Stimulated activated CD4-positive, alpha-beta T cell treated with anti-CD3 and anti-CD28 coated beads, Interleukin-2, amount 100 ng/mL, for 48 hours (primary cell): ENCODE results near the gene MMP11.
A peak's percentile ranks its signal among the peaks of the same experiment; 100 is the strongest.

Experiments used
- DNase-seq, 2 donors: peaks; one replicate each; pipeline ENCODE4 v3.0.0-alpha.2; 2020

Gene MMP11

DNA sequence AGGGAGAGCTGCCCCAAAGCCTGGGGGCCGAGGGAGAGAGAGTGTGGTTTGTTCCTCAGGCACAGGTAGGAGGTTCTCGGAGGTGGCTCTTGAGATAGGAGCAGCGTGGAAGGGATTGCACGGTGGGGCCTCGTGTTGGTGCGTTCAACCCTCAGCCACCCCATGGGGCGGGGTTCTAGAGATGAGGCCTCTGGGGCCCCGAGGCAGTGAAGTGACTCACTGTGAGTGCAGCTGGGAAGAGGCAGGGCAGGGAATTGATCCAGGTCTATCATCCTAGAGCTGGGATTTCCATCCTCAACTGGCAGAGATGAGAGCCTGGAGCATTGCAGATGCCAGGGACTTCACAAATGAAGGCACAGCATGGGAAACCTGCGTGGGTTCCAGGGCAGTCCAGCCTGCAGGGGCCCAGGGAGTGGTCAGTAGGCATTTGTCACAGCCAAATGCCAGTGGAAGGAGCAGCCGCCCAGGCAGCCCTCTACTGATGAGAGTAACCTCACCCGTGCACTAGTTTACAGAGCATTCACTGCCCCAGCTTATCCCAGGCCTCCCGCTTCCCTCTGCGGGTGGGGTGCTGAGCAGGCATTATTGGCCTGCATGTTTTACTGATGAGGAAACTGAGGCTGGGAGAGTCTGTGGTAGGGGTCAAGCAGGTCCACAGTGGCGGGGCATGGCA is 9.0 kb downstream of the MMP11 start:
- DNase-seq = no peak

DNA sequence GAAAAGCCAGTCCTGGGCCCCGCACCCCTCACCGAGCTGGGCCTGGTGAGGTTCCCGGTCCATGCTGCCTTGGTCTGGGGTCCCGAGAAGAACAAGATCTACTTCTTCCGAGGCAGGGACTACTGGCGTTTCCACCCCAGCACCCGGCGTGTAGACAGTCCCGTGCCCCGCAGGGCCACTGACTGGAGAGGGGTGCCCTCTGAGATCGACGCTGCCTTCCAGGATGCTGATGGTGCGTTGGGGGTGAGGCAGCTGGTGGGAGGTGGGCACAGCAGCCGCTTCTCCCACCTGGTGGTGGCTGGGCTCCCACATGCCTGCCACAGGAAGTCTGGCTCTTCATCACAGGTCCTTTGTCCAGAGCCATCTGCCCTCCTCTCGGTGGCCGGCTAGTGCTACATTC is 9.6 kb downstream of the MMP11 start:
- DNase-seq = no peak

DNA sequence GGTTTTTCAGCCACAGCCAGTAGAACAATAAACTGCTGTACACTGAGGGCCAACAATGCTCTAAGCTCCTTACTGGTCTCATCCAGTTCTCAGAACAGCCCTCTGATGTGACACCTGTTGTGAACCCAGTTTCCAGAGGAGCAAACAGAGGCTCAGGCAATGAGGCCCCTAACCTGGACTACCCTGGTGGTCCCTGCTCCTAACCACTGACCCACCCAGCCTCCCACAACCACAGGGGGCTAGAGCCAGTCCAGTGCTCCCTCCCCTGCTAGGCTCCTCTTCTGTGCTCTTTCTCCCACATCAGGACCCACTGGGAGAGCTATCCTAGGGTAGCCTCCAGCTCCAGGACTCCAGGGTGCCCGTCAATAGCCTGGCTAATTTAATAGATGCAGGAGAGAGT is 10.1 kb downstream of the MMP11 start:
- DNase-seq = no peak

DNA sequence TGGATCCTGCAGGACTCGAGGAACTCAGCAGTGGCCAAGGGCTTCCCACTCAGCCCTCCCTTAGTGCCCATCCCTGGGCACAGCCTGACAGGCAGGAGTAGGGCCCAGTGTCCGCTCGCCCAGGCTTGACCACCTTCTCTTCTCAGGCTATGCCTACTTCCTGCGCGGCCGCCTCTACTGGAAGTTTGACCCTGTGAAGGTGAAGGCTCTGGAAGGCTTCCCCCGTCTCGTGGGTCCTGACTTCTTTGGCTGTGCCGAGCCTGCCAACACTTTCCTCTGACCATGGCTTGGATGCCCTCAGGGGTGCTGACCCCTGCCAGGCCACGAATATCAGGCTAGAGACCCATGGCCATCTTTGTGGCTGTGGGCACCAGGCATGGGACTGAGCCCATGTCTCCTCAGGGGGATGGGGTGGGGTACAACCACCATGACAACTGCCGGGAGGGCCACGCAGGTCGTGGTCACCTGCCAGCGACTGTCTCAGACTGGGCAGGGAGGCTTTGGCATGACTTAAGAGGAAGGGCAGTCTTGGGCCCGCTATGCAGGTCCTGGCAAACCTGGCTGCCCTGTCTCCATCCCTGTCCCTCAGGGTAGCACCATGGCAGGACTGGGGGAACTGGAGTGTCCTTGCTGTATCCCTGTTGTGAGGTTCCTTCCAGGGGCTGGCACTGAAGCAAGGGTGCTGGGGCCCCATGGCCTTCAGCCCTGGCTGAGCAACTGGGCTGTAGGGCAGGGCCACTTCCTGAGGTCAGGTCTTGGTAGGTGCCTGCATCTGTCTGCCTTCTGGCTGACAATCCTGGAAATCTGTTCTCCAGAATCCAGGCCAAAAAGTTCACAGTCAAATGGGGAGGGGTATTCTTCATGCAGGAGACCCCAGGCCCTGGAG is 10.9 kb downstream of the MMP11 start:
- DNase-seq = no peak

DNA sequence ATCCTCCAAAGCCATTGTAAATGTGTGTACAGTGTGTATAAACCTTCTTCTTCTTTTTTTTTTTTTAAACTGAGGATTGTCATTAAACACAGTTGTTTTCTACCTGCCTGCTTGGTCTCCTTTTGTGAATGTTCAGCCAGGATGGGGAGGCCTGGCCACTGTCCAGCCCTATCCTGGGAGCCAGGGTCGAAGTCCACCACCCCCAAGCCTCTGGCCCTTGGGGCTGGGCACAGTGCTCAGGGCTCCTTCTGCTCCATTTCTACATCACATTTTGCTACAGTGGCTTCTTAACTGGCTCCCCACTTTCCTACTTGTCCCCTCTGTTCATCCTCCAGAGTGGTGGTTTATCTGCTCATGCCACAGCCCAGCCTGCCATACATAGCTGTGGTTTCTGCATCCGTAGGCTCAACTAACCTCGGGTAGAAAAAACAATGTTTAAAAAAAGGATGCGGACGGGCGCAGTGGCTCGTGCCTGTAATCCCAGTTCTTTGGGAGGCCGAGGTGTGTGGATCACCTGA is 11.6 kb downstream of the MMP11 start:
- DNase-seq = no peak

DNA sequence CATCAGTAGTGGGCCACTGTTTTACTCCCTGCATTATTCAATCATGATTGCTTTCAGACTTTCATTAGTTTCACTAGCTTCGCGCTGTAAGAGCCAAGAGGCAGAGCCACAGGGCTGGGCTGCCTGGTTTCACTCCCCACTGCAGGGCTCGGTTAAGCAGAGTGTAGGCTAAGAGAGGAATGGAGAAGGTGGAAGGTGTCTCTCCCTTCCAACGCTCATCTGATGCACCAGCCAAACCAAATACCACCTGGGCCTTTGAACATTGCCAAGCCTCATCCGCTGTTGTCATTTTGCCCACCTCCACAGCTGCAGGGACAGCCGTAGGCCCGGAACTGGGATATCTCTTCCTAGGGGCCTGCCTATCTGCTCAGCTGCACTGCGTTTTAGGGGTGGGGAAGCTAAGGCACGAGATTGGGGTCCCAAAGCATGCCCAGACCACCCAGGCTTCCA is 13.6 kb downstream of the MMP11 start:
- no peak for DNase-seq

DNA sequence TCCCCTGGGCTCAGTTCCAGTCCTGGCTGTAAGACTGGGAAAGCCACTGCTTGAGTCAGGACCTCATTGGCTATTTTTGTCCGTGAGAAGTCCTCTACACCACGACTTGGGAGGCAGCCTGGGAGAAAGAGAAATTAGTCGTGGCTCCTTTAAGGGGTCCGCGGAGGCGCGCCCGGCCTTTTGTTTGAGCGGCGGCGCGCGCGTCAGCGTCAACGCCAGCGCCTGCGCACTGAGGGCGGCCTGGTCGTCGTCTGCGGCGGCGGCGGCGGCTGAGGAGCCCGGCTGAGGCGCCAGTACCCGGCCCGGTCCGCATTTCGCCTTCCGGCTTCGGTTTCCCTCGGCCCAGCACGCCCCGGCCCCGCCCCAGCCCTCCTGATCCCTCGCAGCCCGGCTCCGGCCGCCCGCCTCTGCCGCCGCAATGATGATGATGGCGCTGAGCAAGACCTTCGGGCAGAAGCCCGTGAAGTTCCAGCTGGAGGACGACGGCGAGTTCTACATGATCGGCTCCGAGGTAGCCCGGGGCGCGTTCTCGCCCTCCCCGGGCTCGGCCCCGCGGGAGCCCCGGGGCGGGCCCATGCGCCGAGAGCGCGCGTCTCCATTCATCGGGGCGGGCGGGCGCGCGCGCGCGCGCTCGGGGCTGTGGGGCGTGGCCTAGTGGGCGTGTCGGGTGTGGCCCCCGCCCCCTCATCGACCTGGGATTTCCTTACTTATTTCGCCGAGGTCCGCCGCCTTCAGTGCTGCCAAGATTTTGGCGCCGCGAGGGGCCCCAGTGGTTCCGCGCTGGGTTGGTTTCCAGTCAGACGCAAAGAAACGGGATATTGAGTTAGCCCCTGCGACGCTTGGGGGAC is 14.3 kb downstream of the MMP11 start, which contains the start of gene SMARCB1:
Gene SMARCB1, plus strand, starts transcription at position 215 of the 848 bp plus-strand sequence. Its CDS starts 204 bp downstream, at position 419.
- peak; percentile 91 to 92 for DNase-seq

DNA sequence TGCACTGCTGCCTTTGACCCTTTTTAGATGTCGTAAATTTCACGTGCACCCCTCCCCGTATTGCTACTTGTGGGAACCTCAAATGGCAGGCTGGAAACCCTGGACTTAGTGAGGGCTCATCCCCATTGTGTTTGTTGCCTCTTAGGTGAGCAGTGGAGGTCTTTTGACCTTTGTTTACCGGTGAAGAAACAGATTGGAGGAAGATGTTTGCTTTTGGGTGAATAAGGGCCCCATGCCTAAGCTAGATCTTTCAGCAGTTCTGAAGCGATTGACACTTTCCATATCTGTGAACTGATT is 14.9 kb downstream of the MMP11 start:
- DNase-seq = no peak

DNA sequence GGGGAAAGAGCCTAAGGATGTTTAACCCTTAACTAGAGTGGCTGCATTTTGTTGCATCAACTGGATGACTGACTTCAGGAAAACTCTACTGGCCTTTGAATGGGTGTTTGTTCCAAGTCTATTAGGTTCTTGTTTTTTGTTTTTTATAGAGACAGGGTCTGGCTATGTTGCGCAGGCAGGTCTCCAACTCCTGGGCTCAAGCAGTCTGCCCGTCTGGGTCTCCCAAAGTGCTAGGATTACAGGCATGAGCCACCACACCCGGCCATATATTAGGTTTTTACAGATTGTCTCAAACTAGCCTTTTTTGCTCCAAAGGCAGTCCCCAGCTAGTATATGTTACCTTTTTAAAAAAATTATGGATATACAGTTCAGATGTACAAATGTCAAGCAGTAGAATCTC is 15.3 kb downstream of the MMP11 start:
- no peak for DNase-seq

DNA sequence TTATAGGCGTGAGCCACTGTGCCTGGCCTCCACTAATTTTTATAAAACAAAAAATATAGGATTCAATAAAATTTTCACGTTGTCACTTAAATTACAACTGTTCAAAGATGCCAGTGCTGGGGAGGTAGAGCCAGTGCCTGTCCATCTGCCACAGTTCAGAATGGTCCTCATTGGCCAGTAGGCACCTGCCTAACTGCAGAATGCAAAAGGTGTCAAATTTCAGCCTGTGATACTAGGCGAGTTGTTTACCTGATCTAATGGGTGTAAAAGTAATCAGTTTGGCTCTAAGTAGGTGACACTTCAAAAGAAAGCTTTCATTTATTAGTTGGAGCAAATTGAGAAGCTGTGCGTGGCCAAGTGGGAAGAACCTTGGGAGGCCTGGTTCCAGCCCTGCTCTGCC is 16.5 kb downstream of the MMP11 start:
- no peak for DNase-seq

DNA sequence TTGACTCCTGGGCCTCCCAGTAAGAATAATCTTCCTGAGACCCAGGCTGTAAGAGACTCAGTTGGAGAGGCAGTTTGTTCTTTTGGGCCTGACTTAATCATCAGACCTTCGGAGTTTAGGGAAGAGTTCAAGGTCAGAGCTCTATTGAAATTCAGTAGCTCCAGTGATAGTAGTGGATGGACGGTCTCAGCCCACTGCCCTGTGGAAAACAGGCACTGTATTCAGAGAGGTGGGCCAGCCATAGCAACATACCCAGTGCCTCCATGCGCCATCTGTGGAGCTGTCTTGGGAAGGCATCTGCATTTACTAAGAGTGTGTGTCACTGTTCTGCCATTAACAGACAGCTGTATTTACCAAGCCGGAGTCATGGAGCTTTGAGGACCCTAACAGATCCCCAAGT is 17.0 kb downstream of the MMP11 start:
- DNase-seq = no peak

DNA sequence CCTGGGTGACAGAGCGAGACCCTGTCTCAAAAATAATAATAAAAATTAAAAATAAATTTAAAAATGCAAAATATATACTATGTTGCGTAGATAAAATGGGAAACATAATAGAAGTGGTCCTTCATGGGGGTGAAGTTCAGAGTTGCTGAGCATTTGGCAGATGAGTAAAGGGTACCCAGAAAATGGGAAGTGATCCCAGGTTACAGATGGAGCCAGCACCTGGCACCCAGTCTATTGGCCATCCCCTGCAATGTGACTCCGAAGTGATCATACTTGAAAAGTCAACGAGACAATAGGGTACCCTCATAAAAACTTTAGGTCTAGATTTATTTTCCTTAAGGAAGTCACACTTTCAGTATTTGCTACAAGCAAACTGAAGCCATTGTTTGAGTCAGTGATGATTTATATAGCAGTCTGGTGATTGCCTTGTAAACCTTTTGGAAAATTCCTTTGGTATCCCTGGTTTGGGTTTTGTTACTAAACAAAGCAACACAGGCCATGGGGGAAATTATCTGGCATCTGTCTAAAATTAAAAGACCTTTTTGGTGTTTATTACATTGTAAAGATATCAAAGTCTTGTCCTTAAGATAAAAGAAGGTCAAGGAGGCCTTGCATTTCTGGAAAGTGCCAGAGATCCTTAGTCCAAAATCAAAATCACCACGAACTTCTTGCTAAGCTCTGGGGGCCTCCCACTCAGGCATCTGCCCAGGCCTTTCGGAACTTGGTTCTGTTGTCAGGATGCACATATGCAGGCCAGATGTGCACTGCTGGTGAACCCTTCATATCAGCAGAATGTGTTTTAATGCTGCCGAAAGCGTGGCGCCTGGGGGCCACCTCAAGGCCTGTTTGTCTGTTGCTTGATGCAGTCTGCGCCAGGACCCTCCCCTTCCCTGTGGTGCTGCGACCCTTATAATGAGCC is 18.4 kb downstream of the MMP11 start:
- DNase-seq = no peak

DNA sequence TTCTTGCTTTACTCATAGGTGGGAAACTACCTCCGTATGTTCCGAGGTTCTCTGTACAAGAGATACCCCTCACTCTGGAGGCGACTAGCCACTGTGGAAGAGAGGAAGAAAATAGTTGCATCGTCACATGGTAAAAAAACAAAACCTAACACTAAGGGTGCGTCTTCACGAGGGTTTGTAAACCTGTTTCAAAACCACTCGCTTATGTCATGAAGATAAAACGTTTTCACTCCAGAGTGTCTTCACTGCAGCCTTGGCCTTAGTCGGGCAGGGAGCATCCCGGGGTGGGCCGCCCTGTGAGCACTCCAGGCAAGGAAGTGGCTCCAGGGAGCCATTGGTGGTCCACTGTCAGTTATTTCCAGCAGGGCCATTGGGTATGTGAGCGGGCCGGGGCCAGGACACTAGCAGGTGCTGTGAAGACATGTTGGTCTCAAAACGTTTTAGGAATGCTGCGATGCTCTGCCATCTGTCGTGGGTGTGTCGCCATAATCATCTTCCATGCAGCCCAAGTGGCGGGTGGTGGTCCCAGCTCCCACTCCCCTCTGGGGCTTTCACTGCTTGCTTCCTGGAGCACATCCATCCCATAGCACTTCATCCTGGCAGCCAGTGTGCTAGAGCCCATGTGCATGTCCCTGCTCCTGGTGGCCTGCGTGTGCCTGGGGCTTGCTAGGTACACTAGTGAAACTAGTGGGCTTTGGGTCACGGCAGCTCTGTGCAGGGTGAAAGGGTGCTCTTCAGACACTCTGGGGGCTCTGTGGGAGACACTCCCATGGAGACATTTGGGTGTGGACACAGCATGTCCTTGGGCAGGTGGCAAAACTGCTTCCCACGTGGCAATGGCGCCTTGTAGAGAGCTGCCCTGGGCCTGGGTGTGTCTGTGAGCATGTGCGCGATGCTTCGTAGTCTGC is 19.3 kb downstream of the MMP11 start:
- no peak for DNase-seq

DNA sequence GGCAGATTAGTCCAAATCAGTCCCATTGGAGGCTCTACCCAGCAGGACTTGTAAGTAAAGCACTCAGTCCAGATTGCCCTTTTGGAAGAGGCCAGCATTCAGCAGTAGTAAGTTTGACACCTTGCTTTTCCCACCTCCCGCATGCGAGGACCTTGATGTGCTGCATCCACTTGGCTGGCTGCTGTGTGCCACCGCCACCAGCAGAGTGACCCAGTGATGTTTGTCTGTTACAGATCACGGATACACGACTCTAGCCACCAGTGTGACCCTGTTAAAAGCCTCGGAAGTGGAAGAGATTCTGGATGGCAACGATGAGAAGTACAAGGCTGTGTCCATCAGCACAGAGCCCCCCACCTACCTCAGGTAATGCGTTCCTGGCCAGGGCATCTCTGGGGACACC is 20.7 kb downstream of the MMP11 start:
- no peak for DNase-seq

DNA sequence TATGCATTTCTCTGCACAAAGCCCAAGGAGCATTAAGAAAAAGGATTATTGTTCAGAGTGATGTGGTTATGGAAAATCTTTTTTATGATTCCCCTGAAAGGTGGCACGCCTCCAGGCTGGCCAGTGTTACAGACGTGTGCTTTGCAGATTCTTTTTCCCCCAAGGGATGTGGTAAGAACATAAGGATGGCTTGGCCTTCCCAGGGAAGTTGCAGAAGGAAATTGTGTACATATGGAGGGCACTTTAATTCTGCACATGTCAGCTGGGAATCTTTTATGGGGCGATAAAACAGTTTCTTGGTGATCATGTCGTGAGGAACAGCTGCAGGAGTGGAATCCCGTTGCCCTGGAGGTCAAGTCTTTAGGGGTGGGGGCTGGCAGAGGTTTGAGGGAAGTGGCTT is 23.8 kb downstream of the MMP11 start:
- DNase-seq = no peak

DNA sequence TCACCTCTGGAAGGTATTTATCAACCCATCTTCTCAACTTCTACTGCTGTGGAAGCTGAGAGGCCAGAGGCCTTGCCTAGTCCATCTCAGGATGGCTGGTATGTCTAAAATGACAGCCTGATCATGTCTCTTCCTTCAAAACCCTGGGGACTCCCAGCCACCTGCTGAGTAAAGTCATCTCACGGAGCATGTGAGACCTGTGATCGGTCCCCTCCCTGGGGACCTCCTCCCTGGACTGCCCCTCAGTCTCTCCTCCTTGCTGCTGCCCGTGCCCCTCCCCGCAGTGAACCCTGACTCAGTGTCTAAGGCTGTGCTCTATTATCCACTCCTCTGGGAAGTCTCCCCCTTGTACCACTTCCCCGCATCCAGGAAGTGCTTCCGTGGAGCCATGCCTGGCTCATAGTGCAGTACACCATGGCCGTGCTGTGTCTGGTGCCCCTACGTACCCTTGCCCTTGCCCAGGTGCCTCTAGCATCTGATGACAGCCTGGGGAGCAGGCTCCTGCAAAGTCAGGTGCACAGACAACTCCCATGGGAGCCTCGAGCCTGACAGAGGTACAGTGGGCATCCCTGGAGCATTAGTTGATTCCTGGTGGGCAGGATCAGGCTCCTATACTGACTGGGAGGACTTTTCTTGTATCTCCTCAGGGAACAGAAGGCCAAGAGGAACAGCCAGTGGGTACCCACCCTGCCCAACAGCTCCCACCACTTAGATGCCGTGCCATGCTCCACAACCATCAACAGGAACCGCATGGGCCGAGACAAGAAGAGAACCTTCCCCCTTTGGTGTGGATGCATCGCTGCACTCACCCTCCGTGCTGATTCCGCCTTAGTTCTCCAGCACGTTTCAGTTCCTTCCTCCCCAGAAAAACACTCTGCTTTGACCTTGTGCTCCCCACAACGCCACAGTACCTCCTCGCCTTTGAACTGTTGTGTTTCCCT is 27.9 kb downstream of the MMP11 start:
- DNase-seq = no peak

DNA sequence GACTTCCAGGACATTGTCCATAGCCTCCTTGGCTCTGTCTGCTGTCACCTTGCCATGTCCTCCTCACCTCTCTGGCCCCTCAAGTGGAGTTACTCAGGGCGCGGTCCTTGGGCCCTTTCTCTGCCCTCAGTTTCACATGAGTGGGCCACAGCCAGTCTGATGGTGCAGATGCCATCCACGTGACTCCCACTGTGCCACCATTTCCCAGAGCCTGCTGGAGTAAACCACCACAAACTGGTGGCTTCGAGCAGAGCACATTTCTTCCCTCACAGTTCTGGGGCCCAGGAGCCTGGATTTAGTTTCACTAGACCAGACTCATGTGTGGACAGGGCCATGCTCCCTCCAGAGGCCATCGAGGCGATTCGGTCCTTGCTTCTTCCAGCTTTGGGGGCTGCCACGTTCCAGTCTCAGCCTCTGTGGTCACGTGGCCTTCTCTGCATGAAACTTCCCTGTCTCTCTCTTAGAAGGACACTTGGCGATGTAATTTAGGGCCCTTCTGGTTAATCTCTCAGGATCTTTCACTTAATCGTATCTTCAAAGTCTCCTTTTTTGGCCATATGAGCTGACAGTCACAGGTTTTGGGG is 28.7 kb downstream of the MMP11 start:
- no peak for DNase-seq

DNA sequence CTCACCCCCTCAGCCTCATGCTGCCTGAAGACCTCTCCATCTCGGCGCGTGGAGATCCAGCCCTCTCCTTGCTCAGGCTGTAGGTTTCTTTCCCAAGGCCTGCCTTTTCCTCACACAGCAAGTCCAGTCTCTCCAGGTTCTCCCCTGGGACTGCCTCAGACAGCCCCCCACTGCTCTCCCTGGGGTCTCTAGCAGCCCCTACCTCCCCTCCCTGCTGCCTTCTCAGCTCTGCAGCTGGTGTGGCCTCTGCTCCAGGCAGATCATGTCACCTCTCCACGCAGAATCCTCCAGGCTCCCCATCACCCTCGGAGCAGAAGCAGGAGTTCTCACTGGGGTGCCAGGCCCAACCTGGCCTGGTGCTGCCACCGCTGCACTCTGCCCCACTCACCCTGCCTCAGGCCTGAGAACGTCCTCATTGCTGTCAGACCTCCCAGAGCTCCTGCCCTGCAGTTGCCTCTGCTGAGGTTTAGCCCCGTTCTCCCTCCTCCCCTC is 29.3 kb downstream of the MMP11 start:
- no peak for DNase-seq
